ENCODE measurements around the gene HTR1B. TPM values are rescaled to one million over a fixed set of nuclear protein-coding genes. Genes with fewer than 3 reads are reported as not detected.
A peak's percentile ranks its signal among the peaks of the same experiment; 100 is the strongest.

Gene HTR1B
- total and polyA plus RNA-seq, 2 experiments from 2014 or later: not detected

- no peak overlapping the region for H2AFZ ChIP-seq
- no peak overlapping the region for H3K27ac ChIP-seq
- 20 to 30% methylated on average over 1 of the region's 1 CpG for WGBS, 2 experiments (ENCODE audit: low coverage in 1 of 2, low lambda C conversion rate in 2 of 2, missing lambda C conversion rate in 2 of 2)
- no peaks in the 10 kb centered on the region for H3K9me2 ChIP-seq (ENCODE audit: insufficient read depth)
- no peak overlapping the region for H3K4me2 ChIP-seq (ENCODE audit: unreplicated experiment)
- H3K4me1 ChIP-seq (ENCODE audit: insufficient read depth): peaks cover 24% of the 10 kb centered on the region
- peak; percentile 58 for DNase-seq
- H3K27me3 ChIP-seq (replicated peaks; ENCODE audit: insufficient read depth): no peaks in the 10 kb centered on the region
- in situ Hi-C loops (cut with MboI): no loop called here
- no peaks in the 10 kb centered on the region for H3K79me2 ChIP-seq (ENCODE audit: insufficient read depth)
- no peaks in the 10 kb centered on the region for H3K9me3 ChIP-seq (ENCODE audit: low read depth)
- no peak overlapping the region for H3K4me3 ChIP-seq
- H3F3A ChIP-seq (ENCODE audit: insufficient read depth): 0 out of 2 replicates have a peak, but pooled peaks cover 7% of the 10 kb centered on the region
- no peaks in the 10 kb centered on the region for H4K20me1 ChIP-seq (ENCODE audit: insufficient read depth)
- no peak for TF ChIP-seq EZH2phosphoT487 (IDR thresholded peaks at IDR 0.05; ENCODE audit: insufficient read depth, low read depth)
- TF ChIP-seq EZH2 (IDR thresholded peaks at IDR 0.05; ENCODE audit: insufficient read depth, poor library complexity, severe bottlenecking): no peak
- no peaks in the 10 kb centered on the region for H3K36me3 ChIP-seq (ENCODE audit: low read depth)
- H3K9ac ChIP-seq: no peak overlapping the region
Measured at GRCh38 chr6:77447254-77447653, 16.0 kb downstream of the HTR1B start.

DNA sequence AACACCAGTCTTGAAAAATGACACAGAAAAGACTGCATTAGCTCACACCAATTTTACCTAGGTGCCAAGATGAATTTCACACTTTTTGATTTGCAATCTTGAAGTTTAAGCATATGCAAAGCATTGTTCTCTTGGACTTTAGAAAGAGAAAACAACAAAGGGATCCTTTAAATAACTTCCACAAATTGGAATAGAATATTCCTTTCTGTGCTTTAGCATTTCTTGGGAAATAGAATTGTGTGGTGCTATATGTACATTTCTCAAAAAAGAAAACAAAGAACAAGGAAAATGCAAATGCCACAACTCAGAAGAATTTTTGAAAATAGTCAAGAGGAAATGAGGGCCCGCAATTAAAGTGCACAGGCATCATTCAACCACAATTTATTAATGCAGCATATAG lies 17.0 kb downstream of the HTR1B start:
- Histone ChIP-seq H3K9me3 (ENCODE audit: low read depth) (no peaks in the 10 kb centered on the region), H3K79me2 (ENCODE audit: insufficient read depth) (no peaks in the 10 kb centered on the region), H3K27me3 (replicated peaks; ENCODE audit: insufficient read depth) (no peaks in the 10 kb centered on the region), H3K9ac (no peak overlapping the region), H3K4me3 (no peak overlapping the region), H3K4me2 (ENCODE audit: unreplicated experiment) (no peak overlapping the region), H3F3A (ENCODE audit: insufficient read depth) (0 out of 2 replicates have a peak, but pooled peaks cover 7% of the 10 kb centered on the region), H3K4me1 (ENCODE audit: insufficient read depth) (peaks cover 24% of the 10 kb centered on the region), H3K9me2 (ENCODE audit: insufficient read depth) (no peaks in the 10 kb centered on the region), H4K20me1 (ENCODE audit: insufficient read depth) (no peaks in the 10 kb centered on the region), H2AFZ (no peak overlapping the region), H3K27ac (no peak overlapping the region), H3K36me3 (ENCODE audit: low read depth) (no peaks in the 10 kb centered on the region)
- in situ Hi-C loops (cut with MboI): no loop called here
- DNase-seq: no peak
- 77 to 93% methylated on average over 1 of the region's 1 CpG for WGBS, 2 experiments (ENCODE audit: low coverage in 1 of 2, low lambda C conversion rate in 2 of 2, missing lambda C conversion rate in 2 of 2)
- TF ChIP-seq EZH2 (IDR thresholded peaks at IDR 0.05; ENCODE audit: insufficient read depth, poor library complexity, severe bottlenecking) (no peak), EZH2phosphoT487 (IDR thresholded peaks at IDR 0.05; ENCODE audit: insufficient read depth, low read depth) (no peak)

GRCh38 chr6:77445214-77445613 lies 18.1 kb downstream of the HTR1B start:
- WGBS, 2 experiments (ENCODE audit: low coverage in 1 of 2, low lambda C conversion rate in 2 of 2, missing lambda C conversion rate in 2 of 2): 16 to 29% methylated on average over 2 of the region's 2 CpGs
- no peak for TF ChIP-seq EZH2 (IDR thresholded peaks at IDR 0.05; ENCODE audit: insufficient read depth, poor library complexity, severe bottlenecking)
- no peak for TF ChIP-seq EZH2phosphoT487 (IDR thresholded peaks at IDR 0.05; ENCODE audit: insufficient read depth, low read depth)
- no peak for DNase-seq

DNA sequence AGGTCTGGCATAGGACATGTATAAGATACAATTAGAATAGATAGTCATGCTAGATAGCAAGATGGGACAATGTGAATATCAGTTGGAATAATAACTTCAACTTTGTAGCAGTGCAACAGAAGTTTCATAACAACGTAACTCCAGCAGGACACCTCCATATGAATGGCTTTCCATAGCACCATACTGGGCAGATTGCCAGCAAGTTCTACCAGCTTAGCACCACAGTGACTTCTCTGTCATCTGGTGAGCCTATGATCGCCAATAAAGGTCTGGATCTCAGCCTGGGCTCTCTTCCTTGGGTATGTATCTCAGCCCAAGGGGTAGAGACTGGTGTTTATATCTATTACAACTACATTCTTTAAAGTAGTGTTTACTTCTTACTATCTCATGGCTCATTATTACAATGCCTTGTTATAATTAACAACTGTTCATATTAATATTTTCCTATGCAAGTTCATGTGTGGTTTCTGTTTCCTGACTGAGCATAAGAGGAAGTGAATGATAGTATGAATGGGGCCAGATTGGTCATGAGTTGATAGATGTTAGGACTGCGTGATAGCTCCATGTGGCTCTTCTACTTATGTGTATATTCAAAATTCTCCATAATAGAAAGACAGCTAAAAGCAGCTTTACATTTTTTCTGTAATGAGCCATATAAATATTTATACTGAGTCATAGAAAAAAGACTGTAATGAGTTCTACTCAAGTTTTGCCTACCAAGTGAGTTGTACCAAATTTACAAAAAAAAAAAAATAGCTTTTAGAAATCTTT lies 22.9 kb downstream of the HTR1B start:
- H3K79me2 ChIP-seq (ENCODE audit: insufficient read depth): no peaks in the 10 kb centered on the region
- TF ChIP-seq EZH2phosphoT487 (IDR thresholded peaks at IDR 0.05; ENCODE audit: insufficient read depth, low read depth) (no peak), EZH2 (IDR thresholded peaks at IDR 0.05; ENCODE audit: insufficient read depth, poor library complexity, severe bottlenecking) (no peak)
- H3K9me3 ChIP-seq (ENCODE audit: low read depth): no peaks in the 10 kb centered on the region
- in situ Hi-C loops (cut with MboI): no loop called here
- H3K27ac ChIP-seq: no peak overlapping the region
- H3F3A ChIP-seq (ENCODE audit: insufficient read depth): no peaks in the 10 kb centered on the region
- no peaks in the 10 kb centered on the region for H3K9me2 ChIP-seq (ENCODE audit: insufficient read depth)
- no peak overlapping the region for H3K4me2 ChIP-seq (ENCODE audit: unreplicated experiment)
- no peak overlapping the region for H3K4me3 ChIP-seq
- no peaks in the 10 kb centered on the region for H3K27me3 ChIP-seq (replicated peaks; ENCODE audit: insufficient read depth)
- 75 to 80% methylated on average over 3 of the region's 3 CpGs for WGBS, 2 experiments (ENCODE audit: low coverage in 1 of 2, low lambda C conversion rate in 2 of 2, missing lambda C conversion rate in 2 of 2)
- DNase-seq: no peak
- H2AFZ ChIP-seq: no peak overlapping the region
- no peak overlapping the region for H3K9ac ChIP-seq
- no peaks in the 10 kb centered on the region for H4K20me1 ChIP-seq (ENCODE audit: insufficient read depth)
- H3K36me3 ChIP-seq (ENCODE audit: low read depth): no peaks in the 10 kb centered on the region
- no peaks in the 10 kb centered on the region for H3K4me1 ChIP-seq (ENCODE audit: insufficient read depth)

More at GRCh38 chr6:77445214-77445613, 18.1 kb downstream of the HTR1B start:
- Histone ChIP-seq H3K36me3 (ENCODE audit: low read depth) (no peaks in the 10 kb centered on the region), H2AFZ (no peak overlapping the region), H3K9me3 (ENCODE audit: low read depth) (no peaks in the 10 kb centered on the region), H3K9ac (no peak overlapping the region), H3K4me3 (no peak overlapping the region), H3K27ac (no peak overlapping the region), H3K9me2 (ENCODE audit: insufficient read depth) (no peaks in the 10 kb centered on the region), H3K79me2 (ENCODE audit: insufficient read depth) (no peaks in the 10 kb centered on the region), H3K4me1 (ENCODE audit: insufficient read depth) (peaks cover 24% of the 10 kb centered on the region), H4K20me1 (ENCODE audit: insufficient read depth) (no peaks in the 10 kb centered on the region), H3K4me2 (ENCODE audit: unreplicated experiment) (no peak overlapping the region), H3K27me3 (replicated peaks; ENCODE audit: insufficient read depth) (no peaks in the 10 kb centered on the region), H3F3A (ENCODE audit: insufficient read depth) (0 out of 2 replicates have a peak, but pooled peaks cover 7% of the 10 kb centered on the region)
- in situ Hi-C loops (cut with MboI): no loop called here

Measured in GM23248 (cell line).